SW480 (cell line): Measurements from ENCODE around the gene SVEP1.

ENCODE experiments used
- DNase-seq: peaks from one replicate; pipeline ENCODE4 v3.0.0-alpha.2; 2016; ENCODE audit warnings: low spot score

The SVEP1 gene

DNA sequence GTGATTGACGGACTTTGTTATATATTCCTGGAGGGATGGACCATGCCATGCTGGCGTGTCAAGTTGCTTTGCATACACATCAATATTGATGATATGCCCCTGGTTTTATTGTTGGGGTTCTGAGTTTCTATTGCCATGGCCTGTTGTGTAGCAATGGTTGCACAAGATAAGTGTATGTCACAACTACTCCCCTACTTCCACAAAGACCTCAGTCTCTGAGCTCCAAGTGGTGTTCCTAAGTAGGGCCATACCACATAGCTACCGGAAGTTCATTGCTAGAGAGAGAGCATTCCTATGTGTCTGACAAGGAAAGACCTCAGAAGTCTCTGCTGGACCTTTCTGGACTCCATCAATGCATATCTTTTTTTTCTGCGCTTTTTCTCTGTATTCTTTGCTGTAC, 261.6 kb downstream of the SVEP1 start:
- no peak for DNase-seq

DNA sequence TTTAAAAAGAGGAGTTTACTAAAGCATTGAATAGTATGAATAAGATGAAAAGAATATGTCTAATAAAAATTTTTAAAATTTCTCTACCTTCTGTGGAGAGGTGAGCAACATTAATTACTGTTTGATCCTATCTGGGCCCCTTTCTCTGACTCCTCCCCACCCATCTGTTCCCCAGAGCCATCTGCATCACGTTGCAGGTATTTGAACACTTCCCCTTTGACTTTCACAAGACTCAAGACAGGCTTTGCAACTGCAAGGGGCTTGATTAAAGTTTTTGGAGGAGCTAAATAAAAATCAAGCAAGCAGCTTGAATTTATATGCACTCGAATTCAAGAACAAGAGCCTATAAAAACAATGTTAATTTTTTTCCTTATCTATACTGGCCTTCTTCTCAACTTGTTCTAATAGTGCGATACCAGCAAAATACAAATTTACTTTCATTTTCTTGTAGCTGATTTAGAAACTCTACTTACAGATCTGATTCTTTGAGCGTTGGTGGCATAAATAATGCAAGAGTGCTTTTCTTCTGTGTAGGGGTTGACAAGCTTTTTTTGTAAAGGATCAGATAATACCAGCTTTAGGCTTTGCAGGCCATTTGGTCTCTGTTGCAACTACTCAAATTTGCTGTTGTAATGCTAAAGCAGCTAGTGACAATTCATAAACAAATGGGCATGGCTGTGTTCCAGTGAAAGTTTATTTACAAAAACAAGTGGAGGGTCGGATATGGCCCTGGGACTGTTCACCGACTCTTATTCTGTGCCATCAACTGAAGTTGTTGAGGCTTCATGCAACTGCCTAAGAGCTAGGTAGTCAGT, 263.1 kb downstream of the SVEP1 start:
- DNase-seq = no peak
